ENCODE data around the gene SPIRE2.

Gene SPIRE2

DNA sequence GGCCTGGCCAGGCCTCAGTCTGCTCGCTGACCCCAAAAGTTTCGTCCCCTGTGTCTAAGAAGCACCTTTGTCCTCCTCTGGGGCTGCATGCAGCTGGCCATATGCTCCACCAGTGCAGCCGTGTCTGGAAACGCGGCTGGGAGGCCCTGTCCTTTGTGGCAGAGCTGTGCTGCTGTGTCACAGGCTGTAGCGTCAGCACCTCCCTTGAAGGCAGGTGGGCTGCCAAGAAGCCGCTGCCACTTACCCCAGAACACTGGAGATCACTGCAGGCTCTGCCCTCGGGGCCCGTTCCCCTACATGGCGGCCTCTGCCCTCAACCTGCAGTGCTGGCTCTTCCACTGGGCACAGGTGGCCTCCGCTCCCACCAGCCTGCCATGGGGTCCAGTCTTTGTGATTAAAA is 74.7 kb downstream of the SPIRE2 start:
- H3K4me3 ChIP-seq (ENCODE audit: low read depth, low read length): no peak overlapping the region
- DNase-seq: no peak
- H3K27ac ChIP-seq: no peak overlapping the region
- H3K27me3 ChIP-seq (replicated peaks): no peaks in the 10 kb centered on the region
- in situ Hi-C loops (cut with HindIII; ENCODE audit: low pct_ligation_motif_present, low sequenced_read_pairs): no loop called here
- peaks cover 70% of the 10 kb centered on the region for H3K36me3 ChIP-seq (replicated peaks)
- TF ChIP-seq CTCF (IDR thresholded peaks at IDR 0.05; ENCODE audit: low read depth, low read length, missing control alignments): no peak

- DNase-seq: no peak
- in situ Hi-C loops (cut with HindIII; ENCODE audit: low pct_ligation_motif_present, low sequenced_read_pairs): no loop called here
- H3K36me3 ChIP-seq (replicated peaks): peaks cover 68% of the 10 kb centered on the region
- H3K27me3 ChIP-seq (replicated peaks): no peaks in the 10 kb centered on the region
- TF ChIP-seq CTCF (IDR thresholded peaks at IDR 0.05; ENCODE audit: low read depth, low read length, missing control alignments): no peak
- no peak overlapping the region for H3K27ac ChIP-seq
- no peak overlapping the region for H3K4me3 ChIP-seq (ENCODE audit: low read depth, low read length)
These were observed 75.7 kb downstream of the SPIRE2 start for GRCh38 chr16:89903908-89904515.

GRCh38 chr16:89904606-89905510 is 76.6 kb downstream of the SPIRE2 start:
- Histone ChIP-seq H3K36me3 (replicated peaks) (peaks cover 65% of the 10 kb centered on the region), H3K27me3 (replicated peaks) (no peaks in the 10 kb centered on the region), H3K4me3 (ENCODE audit: low read depth, low read length) (no peak overlapping the region), H3K27ac (no peak overlapping the region)
- DNase-seq: no peak
- in situ Hi-C loops (cut with HindIII; ENCODE audit: low pct_ligation_motif_present, low sequenced_read_pairs): no loop called here
- no peak for TF ChIP-seq CTCF (IDR thresholded peaks at IDR 0.05; ENCODE audit: low read depth, low read length, missing control alignments)

DNA sequence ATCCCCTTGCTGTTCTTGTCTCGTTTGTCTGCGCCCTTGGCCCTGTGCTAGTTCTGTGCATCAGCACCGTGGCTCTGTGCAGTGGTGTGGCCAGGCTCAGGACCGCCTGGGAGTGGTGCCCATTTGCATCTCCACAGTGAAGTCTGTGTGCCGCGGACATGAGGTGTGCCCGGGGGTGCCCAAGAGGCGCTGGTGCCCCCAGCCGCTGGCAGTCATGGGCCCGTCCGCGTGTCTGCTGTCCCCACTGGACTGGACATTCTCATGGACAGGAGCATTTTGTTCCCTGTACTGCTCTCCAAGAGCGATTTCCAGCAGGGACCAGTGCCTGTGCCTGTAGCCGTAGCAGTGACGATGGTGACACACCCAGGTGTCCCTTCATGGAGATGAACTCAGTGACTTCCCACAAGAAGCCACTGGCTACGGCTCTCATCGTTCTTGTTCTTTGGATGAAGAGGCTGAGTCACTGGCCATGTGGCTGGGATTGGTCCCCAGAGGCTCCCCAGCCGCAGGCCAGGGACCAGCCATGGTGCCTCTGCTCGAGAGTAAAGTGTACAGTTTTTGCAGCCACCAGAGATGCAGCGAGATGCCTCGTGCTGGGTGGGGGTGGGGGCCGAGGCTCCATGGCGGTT is 77.3 kb downstream of the SPIRE2 start:
- Histone ChIP-seq H3K27me3 (replicated peaks) (no peaks in the 10 kb centered on the region), H3K36me3 (replicated peaks) (peaks cover 68% of the 10 kb centered on the region), H3K27ac (no peak overlapping the region), H3K4me3 (ENCODE audit: low read depth, low read length) (no peak overlapping the region)
- in situ Hi-C loops (cut with HindIII; ENCODE audit: low pct_ligation_motif_present, low sequenced_read_pairs): no loop called here
- no peak for DNase-seq
- no peak for TF ChIP-seq CTCF (IDR thresholded peaks at IDR 0.05; ENCODE audit: low read depth, low read length, missing control alignments)

DNA sequence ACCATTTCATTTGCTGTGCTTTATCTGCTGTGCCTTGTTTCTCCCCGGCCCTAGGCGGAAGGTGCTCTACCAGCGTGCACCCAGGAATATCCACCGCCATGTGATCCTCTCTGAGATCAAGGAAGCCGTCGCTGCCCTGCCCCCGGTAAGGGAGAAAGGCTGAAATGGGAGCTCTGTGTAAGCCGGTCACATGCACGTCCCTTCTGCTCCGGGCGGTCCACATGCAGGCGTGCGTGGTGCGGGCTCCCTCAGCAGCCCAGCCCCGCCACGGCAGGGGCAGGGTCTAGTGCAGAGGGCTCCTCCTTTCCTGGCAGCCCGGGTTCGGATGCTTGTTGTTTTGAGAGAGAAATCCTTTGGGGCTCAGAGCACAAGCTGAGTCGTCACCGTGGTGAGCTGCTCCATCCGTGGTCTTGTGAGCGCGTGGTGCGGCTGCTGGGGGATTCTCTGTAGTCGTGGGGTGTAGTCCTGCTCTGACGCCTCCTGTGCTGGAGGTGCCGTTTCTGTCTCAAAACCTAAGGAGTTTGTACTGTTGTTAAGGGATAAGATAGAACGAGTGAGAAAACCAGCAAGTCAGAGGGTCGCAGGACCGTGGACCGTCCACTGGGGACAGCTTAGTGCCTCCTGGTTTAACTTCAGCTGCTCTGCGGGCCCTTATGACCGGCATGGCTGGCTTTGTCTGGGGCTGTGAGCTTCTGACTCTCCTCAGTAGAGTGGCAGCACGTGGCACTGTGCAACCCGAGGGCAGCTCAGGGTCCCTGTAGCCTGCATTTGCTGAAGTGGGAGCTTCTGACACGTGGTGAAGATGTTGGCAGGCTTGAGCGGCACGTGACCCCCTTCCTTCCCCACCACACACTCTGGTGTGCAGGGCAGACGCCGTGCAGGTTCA is 78.1 kb downstream of the SPIRE2 start:
- H3K27me3 ChIP-seq (replicated peaks): no peaks in the 10 kb centered on the region
- no peak overlapping the region for H3K27ac ChIP-seq
- H3K4me3 ChIP-seq (ENCODE audit: low read depth, low read length): no peak overlapping the region
- no peak for TF ChIP-seq CTCF (IDR thresholded peaks at IDR 0.05; ENCODE audit: low read depth, low read length, missing control alignments)
- in situ Hi-C loops (cut with HindIII; ENCODE audit: low pct_ligation_motif_present, low sequenced_read_pairs): no loop called here
- H3K36me3 ChIP-seq (replicated peaks): peaks cover 70% of the 10 kb centered on the region
- DNase-seq: no peak
